ENCODE data around the gene AJAP1. TPM values are rescaled to one million over a fixed set of nuclear protein-coding genes. Genes with fewer than 3 reads are reported as not detected.

The AJAP1 gene
- polyA plus RNA-seq, 1 experiment, result not detected

GRCh38 chr1:4648657-4649056 lies 5.8 kb upstream of the AJAP1 start:
- Histone ChIP-seq H3K9me3 (ENCODE audit: control insufficient read depth, insufficient read depth, low read length) (peaks cover 24% of the 10 kb centered on the region), H3K27ac (ENCODE audit: low read depth, low read length) (no peak overlapping the region), H3K27me3 (ENCODE audit: control insufficient read depth, insufficient read depth, low read length) (peaks cover 5% of the 10 kb centered on the region), H3K4me3 (ENCODE audit: low read depth, low read length) (no peak overlapping the region)
- ChIA-PET CTCF (no interaction called here), POLR2A (no interaction called here)
- DNase-seq (ENCODE audit: low read depth, low spot score), result no peak
- TF ChIP-seq CTCF (IDR thresholded peaks at IDR 0.05; ENCODE audit: low read depth, low read length), result no peak

DNA sequence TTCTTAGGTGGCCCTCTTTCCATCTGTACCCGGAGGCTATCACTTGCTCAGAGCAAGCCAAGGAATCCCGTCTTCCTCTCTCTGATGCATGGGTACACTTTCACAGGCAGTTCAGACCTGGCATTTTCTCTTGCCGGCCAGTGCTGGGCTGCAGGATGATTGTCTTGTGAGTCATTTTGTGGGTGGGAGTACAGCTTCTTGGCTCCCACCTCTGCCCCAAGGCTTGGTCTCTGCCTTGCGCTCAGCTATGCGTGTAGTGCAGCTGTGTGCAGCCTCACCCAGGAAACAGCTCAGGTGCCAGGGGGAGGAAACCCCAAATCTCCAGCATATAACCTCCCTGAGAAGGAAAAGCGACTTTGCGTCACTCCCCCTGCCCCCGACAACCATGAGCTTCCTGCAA lies 3.9 kb upstream of the AJAP1 start:
- Histone ChIP-seq H3K9me3 (ENCODE audit: control insufficient read depth, insufficient read depth, low read length) (peaks cover 24% of the 10 kb centered on the region), H3K27ac (ENCODE audit: low read depth, low read length) (no peak overlapping the region), H3K4me3 (ENCODE audit: low read depth, low read length) (no peak overlapping the region), H3K27me3 (ENCODE audit: control insufficient read depth, insufficient read depth, low read length) (peaks cover 9% of the 10 kb centered on the region)
- CTCF ChIA-PET, result interaction anchor here (2.0 kb wide), 1 partner anchor 1324 kb away, joined by 5 read pairs; no protein-coding TSS in a partner anchor
- no peak for DNase-seq (ENCODE audit: low read depth, low spot score)
- no peak for TF ChIP-seq CTCF (IDR thresholded peaks at IDR 0.05; ENCODE audit: low read depth, low read length)
- POLR2A ChIA-PET, result no interaction called here

- DNase-seq (ENCODE audit: low read depth, low spot score), result no peak
These were observed 3.4 kb upstream of the AJAP1 start for GRCh38 chr1:4650981-4651380.

GRCh38 chr1:4652631-4653327 lies 1.6 kb upstream of the AJAP1 start:
- peak; percentile 64 for TF ChIP-seq CTCF (IDR thresholded peaks at IDR 0.05; ENCODE audit: low read depth, low read length)
- Histone ChIP-seq H3K27me3 (ENCODE audit: control insufficient read depth, insufficient read depth, low read length) (peaks cover 15% of the 10 kb centered on the region), H3K4me3 (ENCODE audit: low read depth, low read length) (no peak overlapping the region), H3K9me3 (ENCODE audit: control insufficient read depth, insufficient read depth, low read length) (peaks cover 14% of the 10 kb centered on the region; the same call in 1 of the 2 replicates), H3K27ac (ENCODE audit: low read depth, low read length) (no peak overlapping the region)
- CTCF ChIA-PET, result interaction anchor here (2.0 kb wide), 1 partner anchor 1322 kb away, joined by 5 read pairs; no protein-coding TSS in a partner anchor
- no peak for DNase-seq (ENCODE audit: low read depth, low spot score)
- POLR2A ChIA-PET, result no interaction called here

More at GRCh38 chr1:4650981-4651380, 3.4 kb upstream of the AJAP1 start:
- Histone ChIP-seq H3K27ac (ENCODE audit: low read depth, low read length) (no peak overlapping the region), H3K27me3 (ENCODE audit: control insufficient read depth, insufficient read depth, low read length) (peaks cover 10% of the 10 kb centered on the region), H3K4me3 (ENCODE audit: low read depth, low read length) (no peak overlapping the region), H3K9me3 (ENCODE audit: control insufficient read depth, insufficient read depth, low read length) (peaks cover 24% of the 10 kb centered on the region)
- ChIA-PET CTCF (interaction anchor here (2.0 kb wide), 1 partner anchor 1324 kb away, joined by 5 read pairs; no protein-coding TSS in a partner anchor), POLR2A (no interaction called here)
- no peak for TF ChIP-seq CTCF (IDR thresholded peaks at IDR 0.05; ENCODE audit: low read depth, low read length)

DNA sequence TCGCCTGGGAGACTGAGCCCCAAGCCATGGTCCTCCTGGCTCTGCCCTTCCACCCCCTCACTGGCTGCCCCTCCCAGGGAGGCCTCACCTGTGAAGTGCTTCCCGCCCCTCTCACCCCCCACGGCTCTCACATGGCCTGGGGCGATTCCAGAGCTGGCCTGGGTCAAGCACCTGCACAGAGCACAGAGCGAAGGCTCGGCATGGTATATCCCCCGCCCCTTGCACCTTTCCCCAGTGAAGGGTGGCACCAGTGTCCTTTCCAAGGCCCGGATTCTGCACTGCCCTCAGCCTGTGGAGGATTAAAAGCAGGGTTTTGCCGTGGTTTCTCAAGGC lies 1.1 kb upstream of the AJAP1 start:
- H3K27ac ChIP-seq (ENCODE audit: low read depth, low read length), result no peak overlapping the region
- H3K4me3 ChIP-seq (ENCODE audit: low read depth, low read length), result no peak overlapping the region
- DNase-seq (ENCODE audit: low read depth, low spot score), result no peak
- peaks cover 14% of the 10 kb centered on the region; the same call in 1 of the 2 replicates for H3K9me3 ChIP-seq (ENCODE audit: control insufficient read depth, insufficient read depth, low read length)
- H3K27me3 ChIP-seq (ENCODE audit: control insufficient read depth, insufficient read depth, low read length), result peaks cover 15% of the 10 kb centered on the region
- TF ChIP-seq CTCF (IDR thresholded peaks at IDR 0.05; ENCODE audit: low read depth, low read length), result no peak
- CTCF ChIA-PET, result no interaction called here
- POLR2A ChIA-PET, result no interaction called here
